ENCODE results near the gene TRAF5.
"Not testable (repeated sequence)": the region's sequence is repeated elsewhere in the genome, so short reads cannot be mapped to it uniquely, and the experiment has no call there.

GRCh38 chr1:211398266-211398930, 71.8 kb downstream of the TRAF5 start:
- not testable (repeated sequence) for TF ChIP-seq POLR2A, POLR2AphosphoS5 (IDR thresholded peaks at IDR 0.05)
- TF ChIP-seq, protein P1, sequence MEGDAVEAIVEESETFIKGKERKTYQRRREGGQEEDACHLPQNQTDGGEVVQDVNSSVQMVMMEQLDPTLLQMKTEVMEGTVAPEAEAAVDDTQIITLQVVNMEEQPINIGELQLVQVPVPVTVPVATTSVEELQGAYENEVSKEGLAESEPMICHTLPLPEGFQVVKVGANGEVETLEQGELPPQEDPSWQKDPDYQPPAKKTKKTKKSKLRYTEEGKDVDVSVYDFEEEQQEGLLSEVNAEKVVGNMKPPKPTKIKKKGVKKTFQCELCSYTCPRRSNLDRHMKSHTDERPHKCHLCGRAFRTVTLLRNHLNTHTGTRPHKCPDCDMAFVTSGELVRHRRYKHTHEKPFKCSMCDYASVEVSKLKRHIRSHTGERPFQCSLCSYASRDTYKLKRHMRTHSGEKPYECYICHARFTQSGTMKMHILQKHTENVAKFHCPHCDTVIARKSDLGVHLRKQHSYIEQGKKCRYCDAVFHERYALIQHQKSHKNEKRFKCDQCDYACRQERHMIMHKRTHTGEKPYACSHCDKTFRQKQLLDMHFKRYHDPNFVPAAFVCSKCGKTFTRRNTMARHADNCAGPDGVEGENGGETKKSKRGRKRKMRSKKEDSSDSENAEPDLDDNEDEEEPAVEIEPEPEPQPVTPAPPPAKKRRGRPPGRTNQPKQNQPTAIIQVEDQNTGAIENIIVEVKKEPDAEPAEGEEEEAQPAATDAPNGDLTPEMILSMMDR (IDR thresholded peaks at IDR 0.05): not testable (repeated sequence)
